Measurements from ENCODE around the gene PPFIA4.
"Not testable (repeated sequence)": the region's sequence is repeated elsewhere in the genome, so short reads cannot be mapped to it uniquely, and the experiment has no call there.

Gene PPFIA4

DNA sequence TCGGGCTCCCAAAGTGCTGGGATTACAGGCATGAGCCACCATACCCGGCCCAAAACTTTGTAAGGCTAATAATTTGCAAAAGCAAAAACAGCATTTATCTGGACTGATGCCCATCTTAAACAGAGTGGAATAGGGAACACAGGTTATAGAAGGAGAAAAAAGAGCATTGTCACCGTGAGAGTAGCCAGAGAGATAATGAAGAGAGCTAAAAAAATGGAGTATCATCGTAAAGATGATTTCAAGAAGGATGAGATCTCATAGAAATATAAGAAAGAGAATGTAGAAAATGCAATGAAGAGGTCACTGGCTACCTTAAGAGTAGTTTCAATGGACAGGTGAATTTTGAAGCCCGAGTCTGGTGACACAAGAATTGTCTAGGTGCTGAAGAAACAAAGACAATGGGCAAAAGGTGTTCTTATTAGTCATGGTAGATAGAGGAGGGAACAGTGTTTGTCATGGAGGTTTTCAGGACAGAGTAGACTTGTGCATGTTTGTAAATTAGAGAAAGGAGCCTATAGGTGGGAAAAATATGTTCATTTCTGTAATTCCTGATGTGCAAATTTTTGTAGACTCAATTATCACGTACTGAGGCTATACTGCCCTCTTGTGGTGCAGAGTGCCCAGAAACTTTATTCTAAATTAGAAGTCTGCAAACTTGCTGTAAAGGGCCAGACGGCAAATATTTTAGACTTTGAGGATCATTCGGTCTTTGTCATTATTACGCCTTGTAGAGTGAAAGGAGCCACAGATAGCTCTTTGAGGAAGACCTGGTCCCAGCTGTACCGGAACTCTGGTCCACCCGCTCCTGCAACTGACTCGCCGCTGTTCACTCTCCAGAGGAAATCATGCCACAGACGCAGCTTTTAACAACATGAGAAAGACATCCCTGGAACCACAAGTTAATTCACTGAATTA, 27.2 kb upstream of the PPFIA4 start:
- TF ChIP-seq, protein P1, sequence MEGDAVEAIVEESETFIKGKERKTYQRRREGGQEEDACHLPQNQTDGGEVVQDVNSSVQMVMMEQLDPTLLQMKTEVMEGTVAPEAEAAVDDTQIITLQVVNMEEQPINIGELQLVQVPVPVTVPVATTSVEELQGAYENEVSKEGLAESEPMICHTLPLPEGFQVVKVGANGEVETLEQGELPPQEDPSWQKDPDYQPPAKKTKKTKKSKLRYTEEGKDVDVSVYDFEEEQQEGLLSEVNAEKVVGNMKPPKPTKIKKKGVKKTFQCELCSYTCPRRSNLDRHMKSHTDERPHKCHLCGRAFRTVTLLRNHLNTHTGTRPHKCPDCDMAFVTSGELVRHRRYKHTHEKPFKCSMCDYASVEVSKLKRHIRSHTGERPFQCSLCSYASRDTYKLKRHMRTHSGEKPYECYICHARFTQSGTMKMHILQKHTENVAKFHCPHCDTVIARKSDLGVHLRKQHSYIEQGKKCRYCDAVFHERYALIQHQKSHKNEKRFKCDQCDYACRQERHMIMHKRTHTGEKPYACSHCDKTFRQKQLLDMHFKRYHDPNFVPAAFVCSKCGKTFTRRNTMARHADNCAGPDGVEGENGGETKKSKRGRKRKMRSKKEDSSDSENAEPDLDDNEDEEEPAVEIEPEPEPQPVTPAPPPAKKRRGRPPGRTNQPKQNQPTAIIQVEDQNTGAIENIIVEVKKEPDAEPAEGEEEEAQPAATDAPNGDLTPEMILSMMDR (IDR thresholded peaks at IDR 0.05; ENCODE audit: insufficient read depth, low read length, poor library complexity, severe bottlenecking) = peak; percentile 75
- Histone ChIP-seq H3K4me3 (replicated peaks; ENCODE audit: low read depth, low read length) (no peak overlapping the region), H3K27me3 (replicated peaks; ENCODE audit: control insufficient read depth, insufficient read depth, low read length) (no peaks in the 10 kb centered on the region), H3K36me3 (ENCODE audit: control insufficient read depth, insufficient read depth, low read length) (no peaks in the 10 kb centered on the region)
- DNase-seq (ENCODE audit: extremely low read depth, insufficient read length) = peak; percentile 55

DNA sequence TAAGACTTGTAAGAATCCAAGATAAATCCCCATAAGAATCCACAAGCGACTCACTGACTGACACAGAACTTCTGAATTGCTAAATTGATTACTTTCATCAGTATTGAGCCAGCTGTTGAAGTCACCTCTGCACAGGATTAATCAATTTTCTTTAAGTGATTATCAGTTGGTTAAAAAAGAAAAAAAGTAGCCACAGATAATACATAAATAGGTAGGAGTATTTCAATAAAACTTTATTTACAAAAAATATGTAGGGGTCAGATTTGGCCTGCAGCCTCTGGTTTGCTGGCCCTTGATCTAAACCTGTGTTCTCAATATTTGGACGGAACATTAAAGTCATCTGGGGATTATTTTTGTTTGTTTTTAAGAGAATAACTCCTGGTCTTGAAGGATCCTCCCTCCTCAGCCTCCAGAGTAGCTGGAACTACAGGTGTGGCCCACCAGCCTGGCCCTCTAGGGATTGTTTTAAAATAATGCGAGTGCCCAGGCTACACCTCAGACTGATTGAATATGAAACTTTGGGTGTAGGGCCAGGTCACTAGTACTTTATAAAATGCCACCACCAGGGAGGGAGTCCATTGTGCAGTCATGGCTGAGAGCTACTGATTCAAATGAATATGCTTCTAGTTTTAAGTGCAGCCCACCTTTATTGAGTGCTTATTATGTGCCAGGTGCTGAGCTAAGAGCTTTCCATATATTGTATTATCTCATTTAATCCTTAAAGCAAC, 25.9 kb upstream of the PPFIA4 start:
- Histone ChIP-seq H3K4me3 (replicated peaks; ENCODE audit: low read depth, low read length) (no peak overlapping the region), H3K27me3 (replicated peaks; ENCODE audit: control insufficient read depth, insufficient read depth, low read length) (no peaks in the 10 kb centered on the region), H3K36me3 (ENCODE audit: control insufficient read depth, insufficient read depth, low read length) (no peaks in the 10 kb centered on the region)
- DNase-seq (ENCODE audit: extremely low read depth, insufficient read length) = no peak
- TF ChIP-seq, protein P1 (IDR thresholded peaks at IDR 0.05; ENCODE audit: insufficient read depth, low read length, poor library complexity, severe bottlenecking) = no peak

DNA sequence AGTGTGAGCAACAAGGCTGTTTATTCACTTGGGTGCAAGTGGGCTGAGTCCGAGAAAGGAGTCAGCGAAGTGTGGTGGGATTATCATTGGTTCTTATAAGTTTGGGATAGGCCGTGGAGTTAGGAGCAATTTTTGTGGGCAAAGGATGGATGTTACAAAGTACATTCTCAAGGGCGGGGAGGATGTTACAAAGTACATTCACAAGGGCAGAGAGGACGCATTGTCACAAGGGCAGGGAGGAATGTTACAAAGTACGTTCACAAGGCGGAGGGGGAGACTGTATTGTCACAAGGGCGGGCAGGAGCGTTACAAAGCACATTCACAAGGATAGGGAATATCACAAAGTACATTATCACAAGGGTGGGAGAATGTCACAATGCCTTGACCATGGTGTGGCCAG, 24.3 kb upstream of the PPFIA4 start:
- Histone ChIP-seq H3K36me3 (ENCODE audit: control insufficient read depth, insufficient read depth, low read length) (no peaks in the 10 kb centered on the region), H3K4me3 (replicated peaks; ENCODE audit: low read depth, low read length) (no peak overlapping the region), H3K27me3 (replicated peaks; ENCODE audit: control insufficient read depth, insufficient read depth, low read length) (no peaks in the 10 kb centered on the region)
- TF ChIP-seq, protein P1 (IDR thresholded peaks at IDR 0.05; ENCODE audit: insufficient read depth, low read length, poor library complexity, severe bottlenecking) = no peak
- no peak for DNase-seq (ENCODE audit: extremely low read depth, insufficient read length)

DNA sequence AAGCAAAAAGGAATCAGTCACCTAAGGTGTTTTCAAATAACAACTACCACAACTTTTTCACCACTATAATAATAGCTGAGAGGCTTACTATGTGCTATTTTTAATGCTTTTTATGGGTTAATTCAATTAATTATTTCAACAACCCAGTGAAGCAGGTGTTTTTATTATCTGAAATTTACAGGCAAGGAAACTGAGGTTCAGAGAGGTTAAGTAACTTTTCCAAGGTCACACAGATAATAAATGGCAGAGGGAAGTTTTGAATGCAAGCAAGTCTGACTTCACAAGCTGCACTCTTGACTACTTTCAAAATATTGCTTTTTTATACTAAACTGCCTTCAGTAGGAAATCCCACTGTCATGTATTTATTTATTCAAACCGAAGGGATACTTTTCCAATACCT, 23.3 kb upstream of the PPFIA4 start:
- no peak for DNase-seq (ENCODE audit: extremely low read depth, insufficient read length)
- no peak overlapping the region for H3K4me3 ChIP-seq (replicated peaks; ENCODE audit: low read depth, low read length)
- H3K27me3 ChIP-seq (replicated peaks; ENCODE audit: control insufficient read depth, insufficient read depth, low read length) = no peaks in the 10 kb centered on the region
- H3K36me3 ChIP-seq (ENCODE audit: control insufficient read depth, insufficient read depth, low read length) = no peaks in the 10 kb centered on the region
- TF ChIP-seq, protein P1 (IDR thresholded peaks at IDR 0.05; ENCODE audit: insufficient read depth, low read length, poor library complexity, severe bottlenecking) = no peak

- H3K4me3 ChIP-seq (replicated peaks; ENCODE audit: low read depth, low read length); DNase-seq (ENCODE audit: extremely low read depth, insufficient read length); H3K36me3 ChIP-seq (ENCODE audit: control insufficient read depth, insufficient read depth, low read length); H3K27me3 ChIP-seq (replicated peaks; ENCODE audit: control insufficient read depth, insufficient read depth, low read length): not testable (repeated sequence)
These were observed 20.7 kb upstream of the PPFIA4 start for GRCh38 chr1:203005395-203006142.
